HepG2 (cell line): Measurements from ENCODE around the gene SLC2A11. TPM values are rescaled to one million over a fixed set of nuclear protein-coding genes. Genes with fewer than 3 reads are reported as not detected.

Experiments
- ATAC-seq: fragments of 200-7000 bp; cut with Tn5 transposase; 3 replicates; pipeline ENCODE4 v1.9.1; 2020; ENCODE audit warnings: mild to moderate bottlenecking, moderate library complexity
- BruUV-seq: library from RNA; stranded (reverse); fragments of 400-500 nt; replicated peaks from 2 replicates; lab custom pipeline; 2021; lab: Mats Ljungman, UMichigan
- CTCF ChIA-PET: fragments of 300-600 bp; formaldehyde crosslinking; extraction: SDS; loops from one replicate; lab custom pipeline; 2021; ENCODE audit warnings: low total read pairs, inconsistent platforms, low intra/inter-chr PET ratio; lab: Yijun Ruan, JAX
- POLR2A ChIA-PET: fragments of 350-600 bp; sonication (Branson Sonifier 250); formaldehyde crosslinking; loops from one replicate; lab custom pipeline; 2020; ENCODE audit warnings: antibody characterized with exemption, inconsistent platforms; lab: Yijun Ruan, JAX
- DNase-seq: peaks from one replicate; pipeline ENCODE4 v3.0.0-alpha.2; 2015; ENCODE audit warnings: low spot score
- FAIRE-seq: peaks from 3 replicates; lab custom pipeline; 2011; peaks lifted over from hg19 to GRCh38; lab: Jason Lieb, UNC
- H2AFZ ChIP-seq: one replicate; pipeline ENCODE4 v1.6.1; 2011; ENCODE audit warnings: low read length, inconsistent platforms
- H3K27ac ChIP-seq: fragments of 300-600 bp; 3 replicates; pipeline ENCODE4 v1.8.0; 2011; ENCODE audit warnings: mixed run types, mild to moderate bottlenecking, mixed read lengths, low read length, inconsistent platforms; ENCODE audit not compliant: insufficient read depth; ENCODE audit errors: extremely low read length
- H3K27me3 ChIP-seq, 2 experiments: fragments of 200-600 bp in 1 of 2; 2 replicates in 1 of 2; 3 replicates in 1 of 2; pipeline versions ENCODE4 v1.6.0 to v1.8.0; 2011; ENCODE audit warnings: low read length in 2 of 2, mild to moderate bottlenecking in 2 of 2, moderate library complexity in 2 of 2, inconsistent platforms in 1 of 2; ENCODE audit not compliant: insufficient read depth in 2 of 2, control insufficient read depth in 1 of 2
- H3K36me3 ChIP-seq, 2 experiments: fragments of 200-600 bp in 1 of 2; replicated peaks in 1 of 2; 2 replicates in 1 of 2; 3 replicates in 1 of 2; pipeline versions ENCODE4 v1.5.1 to v1.8.0; 2011; ENCODE audit warnings: low read length in 2 of 2, inconsistent platforms in 1 of 2; ENCODE audit not compliant: insufficient read depth in 2 of 2, control insufficient read depth in 1 of 2
- H3K4me1 ChIP-seq: 2 replicates; pipeline ENCODE4 v1.5.1; 2012; ENCODE audit warnings: low read length, inconsistent platforms; ENCODE audit not compliant: insufficient read depth
- H3K4me2 ChIP-seq: 2 replicates; pipeline ENCODE4 v1.6.0; 2011; ENCODE audit warnings: low read depth, low read length, inconsistent platforms
- H3K4me3 ChIP-seq, 3 experiments: fragments of 200-600 bp in 1 of 3; sonication (generic), shearing (Covaris generic) in 1 of 3; replicated peaks in 1 of 3; 2 replicates each; pipeline ENCODE4 v1.5.1; 2011 to 2016; ENCODE audit warnings: low read length in 3 of 3, inconsistent platforms in 2 of 3, low read depth in 2 of 3, mild to moderate bottlenecking in 2 of 3, control low read depth in 1 of 3, mixed read lengths in 1 of 3; ENCODE audit not compliant: insufficient read depth in 1 of 3
- H3K79me2 ChIP-seq: one replicate; pipeline ENCODE4 v1.6.1; 2011; ENCODE audit warnings: low read length, inconsistent platforms; ENCODE audit not compliant: insufficient read depth
- H3K9ac ChIP-seq: 2 replicates; pipeline ENCODE4 v1.6.0; 2011; ENCODE audit warnings: mild to moderate bottlenecking, low read depth, low read length, inconsistent platforms; ENCODE audit not compliant: insufficient read depth
- H3K9me3 ChIP-seq: 2 replicates; pipeline ENCODE4 v1.5.1; 2012; ENCODE audit warnings: mild to moderate bottlenecking, low read length
- H4K20me1 ChIP-seq: 2 replicates; pipeline ENCODE4 v1.6.0; 2011; ENCODE audit warnings: inconsistent platforms, mild to moderate bottlenecking, low read length, moderate library complexity; ENCODE audit not compliant: insufficient read depth
- FOXK1 ChIP-seq: sonication (generic); formaldehyde crosslinking; IDR thresholded peaks from 2 replicates; pipeline ENCODE4 v1.4.0; 2020; ENCODE audit warnings: low read depth, missing genetic modification reagents, borderline replicate concordance
- HNF1B ChIP-seq: sonication (generic); formaldehyde crosslinking; IDR thresholded peaks from 2 replicates; pipeline ENCODE4 v1.5.1; 2020; ENCODE audit warnings: mild to moderate bottlenecking, moderate library complexity, missing genetic modification reagents
- MAZ ChIP-seq, 2 experiments: sonication (generic) in 1 of 2; formaldehyde crosslinking in 1 of 2; IDR thresholded peaks; 2 replicates each; pipeline versions ENCODE4 v1.5.0 to v1.6.1; 2012 to 2020; ENCODE audit warnings: low read depth in 2 of 2, mild to moderate bottlenecking in 2 of 2, borderline replicate concordance in 1 of 2, improper control_type of control experiment in 1 of 2, low read length in 1 of 2, missing genetic modification reagents in 1 of 2, moderate library complexity in 1 of 2
- NCOR1 ChIP-seq: fragments of 200-600 bp; sonication (generic); IDR thresholded peaks from 2 replicates; pipeline ENCODE4 v1.7.0; 2017; ENCODE audit warnings: antibody characterized with exemption, low read length, borderline replicate concordance
- NFE2L1 ChIP-seq: sonication (generic); formaldehyde crosslinking; IDR thresholded peaks from 2 replicates; pipeline ENCODE4 v1.4.0; 2020; ENCODE audit warnings: missing genetic modification reagents, mild to moderate bottlenecking, borderline replicate concordance
- TP53 ChIP-seq: sonication (generic); formaldehyde crosslinking; conservative IDR thresholded peaks from 2 replicates; pipeline ENCODE4 v1.4.0; 2020; ENCODE audit warnings: missing genetic modification reagents
- ZFP62 ChIP-seq: sonication (generic); formaldehyde crosslinking; IDR thresholded peaks from 2 replicates; pipeline ENCODE4 v1.4.0; 2020; ENCODE audit warnings: missing genetic modification reagents
- ZNF326 ChIP-seq: sonication (generic); formaldehyde crosslinking; IDR thresholded peaks from 2 replicates; pipeline ENCODE4 v1.4.0; 2020; ENCODE audit warnings: missing genetic modification reagents, borderline replicate concordance
- ZNF432 ChIP-seq: sonication (generic); formaldehyde crosslinking; IDR thresholded peaks from 2 replicates; pipeline ENCODE4 v1.5.0; 2020; ENCODE audit warnings: missing genetic modification reagents, mild to moderate bottlenecking, borderline replicate concordance
- ZNF460 ChIP-seq: sonication (generic); formaldehyde crosslinking; IDR thresholded peaks from 2 replicates; pipeline ENCODE4 v1.5.1; 2020; ENCODE audit warnings: missing genetic modification reagents, mild to moderate bottlenecking, borderline replicate concordance
- ZNF615 ChIP-seq: sonication (generic); formaldehyde crosslinking; IDR thresholded peaks from 2 replicates; pipeline ENCODE4 v1.5.0; 2020; ENCODE audit warnings: mild to moderate bottlenecking, missing genetic modification reagents, borderline replicate concordance
- ZNF788 ChIP-seq: sonication (generic); formaldehyde crosslinking; IDR thresholded peaks from 2 replicates; pipeline ENCODE4 v1.5.0; 2020; ENCODE audit warnings: mild to moderate bottlenecking, missing genetic modification reagents, borderline replicate concordance
- ZNF83 ChIP-seq: sonication (generic); formaldehyde crosslinking; IDR thresholded peaks from 2 replicates; pipeline ENCODE4 v1.4.0; 2020; ENCODE audit warnings: missing genetic modification reagents, mild to moderate bottlenecking, borderline replicate concordance
- ZSCAN25 ChIP-seq: sonication (generic); formaldehyde crosslinking; IDR thresholded peaks from 2 replicates; pipeline ENCODE4 v1.8.0; 2022; ENCODE audit warnings: mild to moderate bottlenecking, missing genetic modification reagents
- WGBS: methylation state at CpG from one replicate; pipeline ENCODE4 v1.1.6; 2017; ENCODE audit warnings: low lambda C conversion rate; 5-methylcytosine and 5-hydroxymethylcytosine counted together
- in situ Hi-C: cut with HindIII; loops from 2 replicates; pipeline ENCODE4 v1.10.0; 2017; ENCODE audit warnings: low pct_unique_long_range_greater_than_20kb; ENCODE audit not compliant: extremely low pct_ligation_motif_present
- intact Hi-C: fragments of 100-400 bp; cut with micrococcal nuclease; formaldehyde crosslinking; loops from one replicate; pipeline ENCODE4 v1.10.0; 2022; ENCODE audit not compliant: unreplicated experiment
- polyA plus RNA-seq, 8 experiments: library from polyadenylated mRNA; depleted of rRNA in 3 of 8; stranded (reverse) in 7 of 8; unstranded in 1 of 8; fragments of >200 nt; fragmentation: Illumina TruSeq in 4 of 8; extraction: Trizol in 4 of 8; gene quantifications; 2 replicates each; pipeline versions ENCODE4 v1.2.1 to v1.2.3, GENCODE V29; 2011 to 2016; ENCODE audit warnings: low read depth in 4 of 8, missing spikeins in 1 of 8, mixed read lengths in 1 of 8; ENCODE audit not compliant: insufficient read depth in 1 of 8
- total RNA-seq, 5 experiments: library from RNA; depleted of rRNA; stranded (reverse); fragments of >200 nt; fragmentation: Illumina TruSeq; extraction: Trizol; gene quantifications; 2 replicates each; pipeline ENCODE4 v1.2.3, GENCODE V29; 2016; ENCODE audit warnings: low read depth in 1 of 5
- TF ChIP-seq, protein P1 (sequence below): sonication (generic); formaldehyde crosslinking; IDR thresholded peaks from one replicate; pipeline ENCODE4 v1.5.1; 2020; ENCODE audit warnings: mild to moderate bottlenecking, missing genetic modification reagents; ENCODE audit errors: not compliant biosample characterization

Gene SLC2A11
- total and polyA plus RNA-seq, 2 of the 13 experiments (the other 11 are each of a cell fraction or from before 2014, with no cell fraction given), result 15.2 to 15.4 TPM

- in situ Hi-C loops, result no loop called here
- H3K9me3 ChIP-seq, result no peaks in the 10 kb centered on the region
- ChIA-PET POLR2A (no interaction called here), CTCF (no interaction called here)
- intact Hi-C loops, result no loop called here
- FAIRE-seq (no peak), ATAC-seq (no peak), DNase-seq (no peak)
- H3K36me3 ChIP-seq, result peaks cover 49 to 76% of the 10 kb centered on the region in 2 experiments
- no peak overlapping the region for H3K4me2 ChIP-seq
- H3K27me3 ChIP-seq, result no peaks in the 10 kb centered on the region
- H3K27ac ChIP-seq, result no peak overlapping the region
- no peaks in the 10 kb centered on the region for H3K79me2 ChIP-seq
- H4K20me1 ChIP-seq, result no peaks in the 10 kb centered on the region
- peaks cover 11% of the 10 kb centered on the region for H3K4me1 ChIP-seq
- no peak overlapping the region for H3K9ac ChIP-seq
- no TSS peak for BruUV-seq
- WGBS, result 100% methylated on average over 1 of the region's 4 CpGs
- H2AFZ ChIP-seq, result no peak overlapping the region
- H3K4me3 ChIP-seq, result no peak overlapping the region
- TF ChIP-seq ZNF788 (CRISPR knock-in tag) (no peak), MAZ (IDR thresholded peaks at IDR 0.05; ENCODE audit: borderline replicate concordance, low read depth, low read length) (no peak), MAZ (CRISPR knock-in tag; IDR thresholded peaks at IDR 0.05; ENCODE audit: low read depth) (no peak), TP53 (CRISPR knock-in tag) (no peak), ZNF326 (CRISPR knock-in tag) (no peak), ZNF460 (no peak), ZFP62 (CRISPR knock-in tag) (no peak), ZSCAN25 (no peak), ZNF615 (no peak), FOXK1 (no peak), HNF1B (CRISPR knock-in tag) (no peak), ZNF432 (no peak), ZNF83 (no peak), NCOR1 (no peak), NFE2L1 (CRISPR knock-in tag) (no peak)
- TF ChIP-seq, protein P1, sequence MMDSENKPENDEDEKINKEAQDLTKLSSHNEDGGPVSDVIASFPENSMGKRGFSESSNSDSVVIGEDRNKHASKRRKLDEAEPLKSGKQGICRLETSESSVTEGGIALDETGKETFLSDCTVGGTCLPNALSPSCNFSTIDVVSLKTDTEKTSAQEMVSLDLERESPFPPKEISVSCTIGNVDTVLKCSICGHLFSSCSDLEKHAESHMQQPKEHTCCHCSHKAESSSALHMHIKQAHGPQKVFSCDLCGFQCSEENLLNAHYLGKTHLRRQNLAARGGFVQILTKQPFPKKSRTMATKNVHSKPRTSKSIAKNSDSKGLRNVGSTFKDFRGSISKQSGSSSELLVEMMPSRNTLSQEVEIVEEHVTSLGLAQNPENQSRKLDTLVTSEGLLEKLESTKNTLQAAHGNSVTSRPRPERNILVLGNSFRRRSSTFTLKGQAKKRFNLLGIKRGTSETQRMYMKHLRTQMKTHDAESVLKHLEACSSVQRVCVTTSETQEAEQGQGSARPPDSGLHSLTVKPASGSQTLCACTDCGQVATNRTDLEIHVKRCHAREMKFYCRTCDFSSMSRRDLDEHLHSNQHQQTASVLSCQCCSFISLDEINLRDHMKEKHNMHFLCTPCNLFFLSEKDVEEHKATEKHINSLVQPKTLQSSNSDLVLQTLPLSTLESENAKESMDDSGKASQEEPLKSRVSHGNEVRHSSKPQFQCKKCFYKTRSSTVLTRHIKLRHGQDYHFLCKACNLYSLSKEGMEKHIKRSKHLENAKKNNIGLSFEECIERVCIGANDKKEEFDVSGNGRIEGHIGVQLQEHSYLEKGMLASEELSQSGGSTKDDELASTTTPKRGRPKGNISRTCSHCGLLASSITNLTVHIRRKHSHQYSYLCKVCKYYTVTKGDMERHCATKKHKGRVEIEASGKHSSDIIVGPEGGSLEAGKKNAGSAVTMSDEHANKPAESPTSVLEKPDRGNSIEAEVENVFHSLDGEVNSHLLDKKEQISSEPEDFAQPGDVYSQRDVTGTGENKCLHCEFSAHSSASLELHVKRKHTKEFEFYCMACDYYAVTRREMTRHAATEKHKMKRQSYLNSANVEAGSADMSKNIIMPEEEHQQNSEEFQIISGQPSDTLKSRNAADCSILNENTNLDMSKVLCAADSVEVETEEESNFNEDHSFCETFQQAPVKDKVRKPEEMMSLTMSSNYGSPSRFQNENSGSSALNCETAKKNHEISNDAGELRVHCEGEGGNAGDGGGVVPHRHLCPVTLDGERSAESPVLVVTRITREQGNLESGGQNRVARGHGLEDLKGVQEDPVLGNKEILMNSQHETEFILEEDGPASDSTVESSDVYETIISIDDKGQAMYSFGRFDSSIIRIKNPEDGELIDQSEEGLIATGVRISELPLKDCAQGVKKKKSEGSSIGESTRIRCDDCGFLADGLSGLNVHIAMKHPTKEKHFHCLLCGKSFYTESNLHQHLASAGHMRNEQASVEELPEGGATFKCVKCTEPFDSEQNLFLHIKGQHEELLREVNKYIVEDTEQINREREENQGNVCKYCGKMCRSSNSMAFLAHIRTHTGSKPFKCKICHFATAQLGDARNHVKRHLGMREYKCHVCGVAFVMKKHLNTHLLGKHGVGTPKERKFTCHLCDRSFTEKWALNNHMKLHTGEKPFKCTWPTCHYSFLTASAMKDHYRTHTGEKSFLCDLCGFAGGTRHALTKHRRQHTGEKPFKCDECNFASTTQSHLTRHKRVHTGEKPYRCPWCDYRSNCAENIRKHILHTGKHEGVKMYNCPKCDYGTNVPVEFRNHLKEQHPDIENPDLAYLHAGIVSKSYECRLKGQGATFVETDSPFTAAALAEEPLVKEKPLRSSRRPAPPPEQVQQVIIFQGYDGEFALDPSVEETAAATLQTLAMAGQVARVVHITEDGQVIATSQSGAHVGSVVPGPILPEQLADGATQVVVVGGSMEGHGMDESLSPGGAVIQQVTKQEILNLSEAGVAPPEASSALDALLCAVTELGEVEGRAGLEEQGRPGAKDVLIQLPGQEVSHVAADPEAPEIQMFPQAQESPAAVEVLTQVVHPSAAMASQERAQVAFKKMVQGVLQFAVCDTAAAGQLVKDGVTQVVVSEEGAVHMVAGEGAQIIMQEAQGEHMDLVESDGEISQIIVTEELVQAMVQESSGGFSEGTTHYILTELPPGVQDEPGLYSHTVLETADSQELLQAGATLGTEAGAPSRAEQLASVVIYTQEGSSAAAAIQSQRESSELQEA (CRISPR knock-in tag), result no peak
These were observed 36.9 kb upstream of the SLC2A11 start for GRCh38 chr22:23820748-23821211.
